HG03575 (cell line): ENCODE data around the gene TREML4.

ENCODE experiments used
- ATAC-seq: cut with Tn5 transposase; IDR thresholded peaks from one replicate; pipeline ENCODE4 v1.9.1; 2021; ENCODE audit not compliant: unreplicated experiment, insufficient number of reproducible peaks, low FRiP score; ENCODE audit errors: extremely low read depth

Gene TREML4

DNA sequence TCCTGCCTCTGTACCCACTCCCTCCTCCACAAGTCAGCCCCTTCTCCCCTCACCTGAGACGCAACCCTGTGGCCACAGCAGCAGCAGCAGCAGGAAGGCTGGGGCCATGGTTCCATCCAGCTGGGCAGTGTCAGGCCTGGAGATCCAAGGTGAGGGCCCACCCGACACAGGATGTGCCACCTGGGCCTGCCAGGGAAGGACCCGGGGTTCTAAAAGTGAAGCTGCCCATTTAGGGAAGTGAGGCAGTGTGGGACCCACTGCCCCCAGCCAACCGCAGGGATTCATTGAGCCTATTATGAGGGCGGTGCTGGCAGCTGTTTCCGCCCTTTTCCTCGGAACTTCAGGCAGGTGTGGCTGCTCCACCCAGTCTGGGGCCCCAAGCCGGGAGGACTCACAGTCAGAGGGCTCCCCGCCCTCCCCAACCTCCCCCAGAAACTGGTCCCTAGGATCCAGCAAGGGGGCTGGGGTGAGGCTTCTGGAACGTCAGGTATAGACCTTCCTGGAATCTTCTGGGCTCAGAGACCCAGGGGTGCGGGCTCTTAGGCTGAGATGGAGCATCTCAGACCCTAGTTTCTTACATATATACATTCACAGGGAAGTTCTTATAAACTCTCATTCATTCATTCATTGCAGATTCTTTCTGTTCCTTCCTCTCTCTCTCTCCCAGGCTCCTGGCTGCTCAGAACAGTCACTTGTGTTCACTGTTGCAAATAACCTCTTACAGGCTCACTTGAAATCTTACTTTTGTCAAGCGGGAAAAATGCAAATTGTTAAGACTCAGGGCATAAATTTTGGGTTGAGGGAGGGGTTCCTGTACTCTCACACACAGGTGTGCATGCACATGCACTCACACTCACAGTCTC is 27.0 kb upstream of the TREML4 start, which contains the start of gene TREML2:
Gene TREML2, minus strand, starts transcription at position 249 of the 863 bp plus-strand sequence. Its CDS starts 141 bp downstream, at position 108.
- ATAC-seq, result no peak

DNA sequence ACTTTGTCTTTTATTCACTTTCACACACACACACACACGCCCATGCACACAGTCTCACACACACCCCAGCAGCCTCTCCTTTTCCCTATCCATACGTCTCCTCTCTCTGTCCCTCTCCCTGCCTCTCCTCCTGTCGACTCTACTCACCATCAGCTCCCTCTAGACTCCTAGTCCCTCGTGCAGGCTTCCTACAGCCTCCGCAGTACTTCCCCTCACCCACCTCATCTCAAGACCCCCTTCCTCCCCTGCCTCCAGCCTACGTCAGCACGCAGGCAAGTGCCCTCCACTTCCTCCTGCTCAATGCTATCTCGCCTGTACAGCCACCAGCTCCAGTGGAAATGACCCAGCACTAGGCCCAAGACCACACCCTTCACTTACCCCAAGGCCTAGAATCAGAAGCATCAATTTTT is 26.4 kb upstream of the TREML4 start:
- ATAC-seq, result no peak

- no peak for ATAC-seq
Observed at GRCh38 chr6:41204156-41204555, 24.0 kb upstream of the TREML4 start.

GRCh38 chr6:41208439-41209106 is 19.6 kb upstream of the TREML4 start:
- ATAC-seq, result no peak

GRCh38 chr6:41209547-41210320 is 18.4 kb upstream of the TREML4 start:
- no peak for ATAC-seq

- ATAC-seq, result no peak
Observed at GRCh38 chr6:41214559-41215238, 13.4 kb upstream of the TREML4 start.

- no peak for ATAC-seq
Observed at GRCh38 chr6:41215777-41216176, 12.4 kb upstream of the TREML4 start.

GRCh38 chr6:41216616-41217015 is 11.5 kb upstream of the TREML4 start:
- ATAC-seq, result no peak

DNA sequence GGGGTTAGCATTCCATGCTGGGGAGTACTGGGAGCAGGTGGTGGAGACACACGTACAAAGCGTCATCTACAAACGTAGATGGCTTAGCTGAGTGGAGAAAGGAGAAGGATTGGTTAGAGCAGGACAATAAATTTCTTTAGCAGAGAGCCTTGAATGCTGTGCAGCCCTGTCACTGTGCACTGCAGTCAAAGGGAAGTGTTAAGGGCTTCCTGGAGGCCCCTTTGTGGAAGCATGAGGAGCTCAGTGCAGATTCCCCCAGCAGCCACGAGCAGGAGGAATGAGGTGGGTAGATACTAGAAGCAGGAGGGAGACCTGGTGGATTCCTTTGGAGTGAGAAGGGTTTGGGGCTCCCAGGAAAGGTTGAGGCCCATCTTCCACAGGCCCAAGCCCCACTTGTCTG is 6.1 kb upstream of the TREML4 start:
- no peak for ATAC-seq

GRCh38 chr6:41222513-41222912 is 5.6 kb upstream of the TREML4 start:
- ATAC-seq, result no peak

- no peak for ATAC-seq
Observed at GRCh38 chr6:41224800-41225199, 3.3 kb upstream of the TREML4 start.

- ATAC-seq, result no peak
Observed at GRCh38 chr6:41226752-41227151, 1.4 kb upstream of the TREML4 start.

GRCh38 chr6:41228616-41229015 is 467 bp downstream of the TREML4 start:
- ATAC-seq, result no peak

DNA sequence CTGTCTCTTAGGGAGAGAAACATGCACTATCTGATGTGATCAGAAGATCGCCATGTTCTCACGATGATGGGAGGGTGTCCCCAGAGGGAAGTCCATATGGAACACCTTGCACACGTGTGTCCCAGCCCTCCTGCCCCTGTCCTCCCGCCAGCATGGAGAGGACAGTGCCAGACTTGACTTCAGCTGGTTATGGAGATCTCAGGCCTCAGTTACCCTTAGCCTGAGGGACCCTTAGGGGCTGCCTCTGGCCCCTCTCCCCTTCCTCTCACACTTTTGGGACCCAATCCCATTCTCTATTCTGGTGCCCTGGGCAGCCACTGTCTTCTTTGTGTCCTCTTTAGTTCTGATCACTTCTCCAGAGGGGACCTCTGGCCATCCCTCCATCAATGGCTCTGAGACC is 1.6 kb downstream of the TREML4 start:
- ATAC-seq, result no peak

- ATAC-seq, result no peak
Observed at GRCh38 chr6:41231246-41231645, 3.1 kb downstream of the TREML4 start.

- no peak for ATAC-seq
Observed at GRCh38 chr6:41232667-41233066, 4.5 kb downstream of the TREML4 start.

DNA sequence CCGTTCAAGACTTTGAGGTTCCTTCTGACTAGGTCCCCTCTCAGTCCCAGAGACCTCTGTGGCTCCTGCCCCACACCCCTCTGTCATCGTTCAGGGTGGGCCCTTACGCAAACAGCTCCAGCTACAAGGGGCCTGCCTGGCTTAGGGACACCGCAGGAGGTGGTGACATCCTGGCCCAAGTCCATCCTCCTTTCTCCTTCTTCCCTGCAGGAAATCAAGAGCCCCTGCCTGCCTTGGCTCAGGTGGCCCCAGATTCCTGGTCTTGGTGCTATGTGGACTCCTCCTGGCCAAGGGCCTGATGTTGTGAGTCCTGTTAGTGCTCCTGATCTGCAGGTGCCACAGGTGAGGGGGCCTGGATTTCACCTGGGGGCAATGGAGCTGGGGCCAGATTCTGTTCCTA is 8.1 kb downstream of the TREML4 start:
- no peak for ATAC-seq

- ATAC-seq, result no peak
Observed at GRCh38 chr6:41237128-41237527, 9.0 kb downstream of the TREML4 start.
